ENCODE measurements around the gene APP.
"Not testable (repeated sequence)": the region's sequence is repeated elsewhere in the genome, so short reads cannot be mapped to it uniquely, and the experiment has no call there.

Gene APP

GRCh38 chr21:26165331-26165730 lies 5.2 kb downstream of the APP start:
- FAIRE-seq (no peak), DNase-seq (ENCODE audit: insufficient read length, low spot score) (no peak)

DNA sequence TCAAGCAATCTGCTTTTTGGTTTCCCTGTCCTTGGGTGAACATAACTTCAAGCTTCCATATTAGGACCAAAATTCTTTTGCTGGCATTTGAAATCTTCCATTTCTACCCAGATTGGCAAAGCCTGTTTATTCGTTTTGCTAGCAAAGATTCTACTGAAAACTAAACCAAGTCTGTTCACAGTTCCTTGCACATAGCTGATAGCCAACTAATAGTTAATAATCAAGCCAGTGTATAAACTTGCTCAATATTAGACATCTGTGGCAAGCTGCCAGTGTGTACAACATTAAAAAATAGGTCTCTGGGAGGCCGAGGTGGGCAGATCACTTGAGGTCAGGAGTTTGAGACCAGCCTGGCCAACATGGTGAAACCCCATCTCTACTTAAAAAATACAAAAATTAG lies 6.3 kb downstream of the APP start:
- DNase-seq (ENCODE audit: insufficient read length, low spot score) = no peak
- no peak for FAIRE-seq

DNA sequence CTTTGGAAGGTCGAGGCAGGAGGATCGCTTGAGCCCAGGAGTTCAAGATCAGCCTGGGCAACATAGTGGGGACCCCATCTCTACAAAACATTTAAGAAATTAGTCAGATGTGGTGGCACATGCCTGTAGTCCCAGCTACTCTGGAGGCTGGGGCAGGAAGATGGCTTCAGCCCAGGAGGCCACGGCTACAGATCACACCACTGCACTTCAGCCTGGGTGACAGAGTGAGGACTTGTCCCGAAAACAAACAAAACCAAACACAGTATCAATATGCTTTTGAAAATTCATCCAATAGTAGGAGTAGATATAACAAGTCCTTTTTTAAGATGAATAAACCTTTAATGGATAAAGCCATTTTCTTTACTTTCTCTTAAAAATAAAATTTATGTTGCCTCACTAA lies 8.5 kb downstream of the APP start:
- FAIRE-seq = no peak
- DNase-seq (ENCODE audit: insufficient read length, low spot score) = no peak

- no peak for FAIRE-seq
- DNase-seq (ENCODE audit: insufficient read length, low spot score) = no peak
Measured at GRCh38 chr21:26159869-26160268, 10.7 kb downstream of the APP start.

DNA sequence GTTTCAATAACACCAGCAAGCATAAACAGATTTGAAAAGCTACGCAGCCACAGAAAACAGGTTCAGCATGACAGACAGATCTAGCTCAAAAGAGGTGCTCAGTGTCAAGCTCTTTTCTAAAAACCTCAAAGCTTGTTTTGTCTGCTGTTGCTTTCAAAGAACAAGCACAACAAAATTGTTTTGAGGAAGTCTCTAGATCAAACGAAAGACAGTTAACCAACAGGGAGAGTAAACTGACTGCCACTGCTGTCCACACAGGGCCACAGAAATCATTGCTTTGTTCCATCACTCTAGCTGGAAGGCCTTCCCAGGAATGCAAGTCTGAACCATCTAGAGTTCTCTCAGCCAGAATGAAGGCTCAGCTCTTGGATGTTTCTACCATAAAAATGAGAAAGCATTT lies 12.8 kb downstream of the APP start:
- FAIRE-seq (no peak), DNase-seq (ENCODE audit: insufficient read length, low spot score) (no peak)

DNA sequence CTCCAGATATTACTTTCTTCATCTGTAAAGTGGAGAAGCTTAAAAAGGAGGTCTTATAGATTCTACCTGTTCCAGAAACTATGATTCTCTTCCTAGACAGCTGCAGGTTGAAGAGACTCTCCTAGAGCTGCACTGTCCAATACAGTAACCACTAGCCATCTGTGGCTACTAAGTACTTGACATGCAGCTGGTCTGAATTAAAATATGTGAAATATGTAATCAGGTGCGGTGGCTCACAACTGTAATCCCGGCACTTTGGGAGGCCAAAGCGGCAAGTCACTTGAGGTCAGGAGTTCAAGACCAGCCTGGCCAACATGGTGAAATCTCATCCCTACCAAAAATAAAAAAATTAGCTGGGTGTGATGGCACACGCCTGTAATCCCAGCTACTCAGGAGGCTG lies 15.8 kb downstream of the APP start:
- no peak for FAIRE-seq
- no peak for DNase-seq (ENCODE audit: insufficient read length, low spot score)

DNA sequence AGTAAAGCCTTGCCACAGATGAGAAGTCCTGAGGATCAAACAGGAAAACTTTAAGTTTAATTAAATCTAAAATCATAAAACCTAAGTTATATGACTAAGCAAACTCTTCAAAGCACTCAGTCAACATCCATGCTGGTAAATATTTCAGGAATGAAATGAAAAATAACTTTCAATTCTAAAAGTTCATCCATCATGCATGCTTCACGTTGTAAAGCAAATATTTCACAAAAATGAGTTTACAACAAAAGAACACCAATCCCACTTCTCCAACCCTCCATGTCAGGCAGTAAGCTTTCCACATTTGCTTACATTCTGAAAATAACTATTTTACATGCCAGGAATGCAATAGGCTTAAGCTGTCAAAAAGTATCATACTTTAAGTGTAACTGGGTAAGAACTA lies 16.8 kb downstream of the APP start:
- DNase-seq (ENCODE audit: insufficient read length, low spot score) (no peak), FAIRE-seq (no peak)

- DNase-seq (ENCODE audit: insufficient read length, low spot score) (no peak), FAIRE-seq (no peak)
Measured at GRCh38 chr21:26148840-26149354, 21.7 kb downstream of the APP start.

DNA sequence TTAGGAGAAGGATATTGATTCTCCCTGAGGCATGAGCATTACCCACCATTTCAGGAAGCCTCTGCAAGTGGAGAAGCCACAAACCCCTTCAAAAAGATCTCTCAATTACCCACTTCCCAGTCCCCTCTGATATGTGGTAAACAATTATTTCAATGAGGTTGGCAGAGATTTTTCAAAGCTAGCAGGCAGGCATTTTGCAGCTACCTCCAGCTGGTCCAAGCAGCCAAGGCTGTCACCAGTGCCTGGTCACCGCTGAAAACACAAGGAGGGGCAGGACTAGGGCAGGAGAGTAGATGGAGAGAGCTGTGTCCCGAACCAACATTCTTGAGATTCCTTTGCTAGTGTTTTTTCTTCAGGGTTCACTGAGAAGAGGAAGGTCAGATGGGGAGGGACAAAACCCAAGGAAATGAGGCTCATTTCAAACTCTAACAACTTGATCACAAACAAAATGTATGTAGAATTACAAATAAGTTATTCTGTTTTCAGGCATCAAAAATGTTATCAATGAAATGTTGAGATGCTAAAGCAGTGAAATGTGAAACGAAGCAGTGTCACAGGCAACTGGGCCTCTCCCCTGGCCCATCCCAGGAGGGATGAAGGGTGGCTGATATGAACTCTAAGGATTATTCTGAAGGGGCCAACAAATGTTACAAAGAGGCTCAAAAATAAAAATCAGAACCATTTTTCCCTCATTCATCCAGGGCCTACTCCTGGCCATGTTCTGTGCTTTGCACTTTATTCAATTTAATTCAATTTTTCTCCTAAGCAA lies 22.3 kb downstream of the APP start:
- FAIRE-seq (peak; percentile 80), DNase-seq (ENCODE audit: insufficient read length, low spot score) (peak; percentile 54)

DNA sequence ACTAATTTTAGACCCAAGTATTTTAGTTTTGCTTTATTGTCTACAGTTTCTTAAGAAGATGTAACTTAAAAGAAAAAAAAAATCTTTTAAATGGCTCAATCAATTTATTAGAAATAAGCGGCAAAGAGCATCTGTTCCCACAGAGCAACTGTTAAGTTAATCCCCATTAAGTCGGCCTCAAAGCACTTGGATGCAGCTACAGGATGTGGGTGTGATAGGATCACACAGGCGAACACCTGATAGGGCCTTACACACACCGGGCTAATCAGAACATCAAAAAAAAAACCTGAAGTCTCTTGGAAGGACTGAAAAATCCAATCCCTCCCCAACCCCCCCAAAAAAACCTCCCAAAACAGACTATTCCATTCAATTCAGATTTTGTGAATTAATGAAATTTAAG lies 23.0 kb downstream of the APP start:
- DNase-seq (ENCODE audit: insufficient read length, low spot score) = no peak
- FAIRE-seq = no peak

DNA sequence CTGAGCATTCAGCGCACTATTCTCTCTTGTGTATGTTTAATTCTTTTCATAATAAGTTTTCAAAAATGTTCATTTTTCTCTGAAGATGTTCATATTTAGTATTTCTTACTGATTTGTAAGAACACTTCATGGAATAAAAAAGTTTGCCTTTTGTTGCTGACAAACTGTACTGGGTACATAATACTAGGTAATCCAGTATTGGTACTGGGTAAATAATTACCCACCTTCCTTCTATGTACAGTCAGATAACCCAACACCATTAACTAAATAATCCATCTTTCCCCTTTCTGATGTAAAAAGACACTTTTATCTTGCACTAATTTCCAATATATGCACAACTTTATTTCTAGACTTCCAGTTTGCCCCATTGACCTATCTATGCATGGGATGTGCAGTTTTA lies 23.9 kb downstream of the APP start:
- FAIRE-seq = no peak
- DNase-seq (ENCODE audit: insufficient read length, low spot score) = no peak

DNA sequence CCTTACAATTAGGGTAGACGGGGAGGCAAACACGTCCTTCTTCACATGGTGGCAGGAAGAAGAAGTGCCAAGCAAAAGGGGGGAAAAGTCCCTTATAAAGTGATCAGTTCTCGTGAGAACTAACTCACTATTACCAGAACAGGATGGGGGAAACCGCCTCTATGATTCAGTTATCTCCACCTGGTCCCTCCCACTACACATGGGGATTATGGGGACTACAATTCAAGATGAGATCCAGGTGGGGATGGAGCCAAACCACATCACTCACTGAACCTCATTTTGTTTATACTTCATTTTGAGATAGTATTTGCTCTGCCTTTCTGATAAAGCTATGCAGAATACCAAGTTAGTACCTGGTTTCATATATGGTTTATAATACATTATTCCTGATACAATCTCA lies 26.5 kb downstream of the APP start:
- DNase-seq (ENCODE audit: insufficient read length, low spot score) (no peak), FAIRE-seq (no peak)

GRCh38 chr21:26142363-26142762 lies 28.2 kb downstream of the APP start:
- DNase-seq (ENCODE audit: insufficient read length, low spot score) (no peak), FAIRE-seq (no peak)

DNA sequence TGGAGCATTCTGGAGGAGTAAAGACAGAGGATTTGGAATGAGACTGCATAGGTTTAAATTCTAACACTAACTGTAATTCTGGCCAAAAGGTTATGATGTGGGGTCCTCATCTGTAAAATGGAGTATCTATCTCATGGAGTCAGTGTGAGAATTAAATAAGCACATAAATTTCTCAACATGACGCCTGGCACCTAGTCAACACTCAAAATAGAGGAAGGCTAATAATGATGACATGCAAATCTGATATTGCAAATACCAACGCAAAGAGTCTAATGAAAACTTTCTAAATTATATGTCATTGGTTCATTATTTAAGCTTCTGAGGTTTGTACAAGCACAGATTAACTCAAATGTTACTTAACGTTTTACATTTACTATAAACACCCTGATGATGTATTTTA lies 29.6 kb downstream of the APP start:
- FAIRE-seq (no peak), DNase-seq (ENCODE audit: insufficient read length, low spot score) (no peak)

GRCh38 chr21:26140164-26140579 lies 30.4 kb downstream of the APP start:
- peak; percentile 90 for FAIRE-seq
- DNase-seq (ENCODE audit: insufficient read length, low spot score) = peak; percentile 53

DNA sequence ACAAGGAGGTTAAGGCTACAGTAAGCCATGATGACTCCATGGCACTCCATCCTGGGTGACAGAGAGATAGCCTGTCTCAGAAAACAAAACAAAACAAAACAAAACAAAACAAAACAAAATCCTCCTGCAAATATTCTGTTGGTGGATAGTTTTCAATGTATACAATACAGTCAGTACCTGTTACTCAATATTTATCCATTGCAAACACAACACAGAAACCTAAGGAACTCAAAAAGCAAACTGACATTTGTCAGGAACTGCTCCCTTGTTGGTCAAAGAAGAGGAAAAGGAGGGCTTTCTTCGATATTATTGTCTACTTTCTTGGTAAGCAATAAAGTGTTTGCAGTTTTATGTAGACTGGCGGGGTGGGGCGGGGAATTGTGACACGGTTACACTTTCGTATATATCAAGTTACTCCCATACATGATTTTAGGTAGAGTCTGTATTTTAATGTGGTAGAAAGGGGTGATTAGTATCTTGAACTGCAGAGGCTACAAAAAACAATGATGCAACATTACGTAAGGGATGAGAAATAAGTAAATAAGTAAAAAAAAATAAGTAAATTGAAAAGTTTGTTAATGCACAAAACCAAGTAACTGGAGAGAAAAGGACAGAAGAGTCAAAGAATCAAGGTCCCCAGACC lies 31.8 kb downstream of the APP start:
- DNase-seq (ENCODE audit: insufficient read length, low spot score) = no peak
- FAIRE-seq = no peak

GRCh38 chr21:26137379-26138060 lies 33.0 kb downstream of the APP start:
- no peak for DNase-seq (ENCODE audit: insufficient read length, low spot score)
- FAIRE-seq = no peak

DNA sequence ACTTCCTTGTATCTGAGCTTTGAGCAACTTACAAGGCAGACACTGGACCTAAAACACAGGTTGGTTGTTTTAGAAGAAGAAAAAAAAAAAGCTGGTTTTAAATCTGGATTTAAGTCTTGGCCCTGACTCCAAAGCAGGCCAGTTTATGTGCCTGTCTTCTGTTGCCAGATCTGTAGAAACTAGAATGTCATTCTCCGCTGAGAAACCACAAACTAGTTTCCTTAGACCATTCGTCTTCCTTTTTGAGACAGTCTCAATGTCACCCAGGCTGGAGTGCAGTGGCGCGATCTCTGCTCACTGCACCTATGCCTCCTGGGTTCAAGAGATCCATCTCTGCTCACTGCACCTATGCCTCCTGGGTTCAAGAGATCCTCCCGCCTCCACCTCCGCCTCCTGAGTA lies 33.9 kb downstream of the APP start:
- FAIRE-seq (no peak), DNase-seq (ENCODE audit: insufficient read length, low spot score) (no peak)

- FAIRE-seq = no peak
- DNase-seq (ENCODE audit: insufficient read length, low spot score) = no peak
Measured at GRCh38 chr21:26135520-26135919, 35.0 kb downstream of the APP start.

DNA sequence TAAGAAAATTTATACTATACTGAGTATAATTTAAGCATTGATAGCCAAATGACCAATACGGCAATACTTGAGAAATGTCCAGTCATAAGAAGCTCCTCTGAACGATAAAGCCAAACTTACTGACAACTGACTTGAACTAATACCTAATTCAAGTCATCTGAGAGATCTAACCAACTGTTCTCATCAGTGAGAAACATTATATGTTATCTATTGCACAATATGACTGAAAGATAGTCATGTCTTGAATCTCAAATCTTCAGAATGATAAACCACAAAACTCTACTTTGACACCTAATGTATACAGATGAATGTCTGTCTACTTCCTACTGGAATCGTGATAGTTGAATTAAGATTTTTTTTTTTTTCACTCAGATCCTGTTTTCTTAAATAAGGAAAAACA lies 39.0 kb downstream of the APP start:
- FAIRE-seq (no peak), DNase-seq (ENCODE audit: insufficient read length, low spot score) (no peak)

DNA sequence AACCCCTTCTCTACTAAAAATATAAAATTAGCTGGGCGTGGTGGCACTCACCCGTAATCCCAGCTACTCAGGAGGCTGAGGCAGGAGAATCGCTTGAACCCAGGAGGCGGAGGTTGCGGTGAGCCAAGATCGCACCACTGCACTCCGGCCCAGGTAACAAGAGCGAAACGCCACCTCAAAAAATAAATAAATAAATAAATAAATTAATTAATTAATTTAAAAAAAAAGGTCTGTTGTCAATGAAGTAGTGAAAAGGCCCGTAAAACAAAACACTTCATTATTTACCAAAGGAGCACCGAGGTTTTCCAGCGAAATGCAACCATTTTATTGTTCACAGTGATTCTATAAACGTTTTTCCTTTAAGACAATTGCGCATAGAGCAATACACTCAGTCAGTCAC lies 39.5 kb downstream of the APP start:
- FAIRE-seq = not testable (repeated sequence)

More for the DNA sequence above, 39.5 kb downstream of the APP start:
- not testable (repeated sequence) for DNase-seq (ENCODE audit: insufficient read length, low spot score)

Data from HTR-8/SVneo (cell line).